ENCODE results near the gene JUND.

The JUND gene

DNA sequence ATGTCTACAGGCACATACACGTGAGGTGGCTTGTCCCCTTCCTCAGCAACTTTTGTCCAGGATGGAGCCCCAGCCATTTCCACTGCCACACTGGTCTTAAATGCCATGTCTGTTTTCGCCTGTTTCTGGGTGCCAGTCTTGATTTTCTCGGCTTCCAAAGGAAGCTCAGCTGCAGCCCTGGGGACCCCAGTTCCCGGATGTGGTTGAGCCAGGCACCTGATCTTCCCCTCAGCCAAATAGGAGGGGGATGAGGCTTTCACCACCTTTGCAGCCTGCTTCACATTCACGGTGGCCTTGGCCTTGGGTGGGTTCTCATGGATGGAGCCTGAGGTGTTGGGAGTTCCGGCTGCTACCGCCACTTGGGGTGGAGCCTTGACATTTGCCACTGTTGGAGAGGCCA, 15.8 kb downstream of the JUND start:
- H3K4me3 ChIP-seq (replicated peaks; ENCODE audit: low read depth, low read length) = no peak overlapping the region
- TF ChIP-seq, protein P1, sequence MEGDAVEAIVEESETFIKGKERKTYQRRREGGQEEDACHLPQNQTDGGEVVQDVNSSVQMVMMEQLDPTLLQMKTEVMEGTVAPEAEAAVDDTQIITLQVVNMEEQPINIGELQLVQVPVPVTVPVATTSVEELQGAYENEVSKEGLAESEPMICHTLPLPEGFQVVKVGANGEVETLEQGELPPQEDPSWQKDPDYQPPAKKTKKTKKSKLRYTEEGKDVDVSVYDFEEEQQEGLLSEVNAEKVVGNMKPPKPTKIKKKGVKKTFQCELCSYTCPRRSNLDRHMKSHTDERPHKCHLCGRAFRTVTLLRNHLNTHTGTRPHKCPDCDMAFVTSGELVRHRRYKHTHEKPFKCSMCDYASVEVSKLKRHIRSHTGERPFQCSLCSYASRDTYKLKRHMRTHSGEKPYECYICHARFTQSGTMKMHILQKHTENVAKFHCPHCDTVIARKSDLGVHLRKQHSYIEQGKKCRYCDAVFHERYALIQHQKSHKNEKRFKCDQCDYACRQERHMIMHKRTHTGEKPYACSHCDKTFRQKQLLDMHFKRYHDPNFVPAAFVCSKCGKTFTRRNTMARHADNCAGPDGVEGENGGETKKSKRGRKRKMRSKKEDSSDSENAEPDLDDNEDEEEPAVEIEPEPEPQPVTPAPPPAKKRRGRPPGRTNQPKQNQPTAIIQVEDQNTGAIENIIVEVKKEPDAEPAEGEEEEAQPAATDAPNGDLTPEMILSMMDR (IDR thresholded peaks at IDR 0.05; ENCODE audit: low read length, missing control alignments) = no peak
- no peak for DNase-seq (ENCODE audit: low read depth)

DNA sequence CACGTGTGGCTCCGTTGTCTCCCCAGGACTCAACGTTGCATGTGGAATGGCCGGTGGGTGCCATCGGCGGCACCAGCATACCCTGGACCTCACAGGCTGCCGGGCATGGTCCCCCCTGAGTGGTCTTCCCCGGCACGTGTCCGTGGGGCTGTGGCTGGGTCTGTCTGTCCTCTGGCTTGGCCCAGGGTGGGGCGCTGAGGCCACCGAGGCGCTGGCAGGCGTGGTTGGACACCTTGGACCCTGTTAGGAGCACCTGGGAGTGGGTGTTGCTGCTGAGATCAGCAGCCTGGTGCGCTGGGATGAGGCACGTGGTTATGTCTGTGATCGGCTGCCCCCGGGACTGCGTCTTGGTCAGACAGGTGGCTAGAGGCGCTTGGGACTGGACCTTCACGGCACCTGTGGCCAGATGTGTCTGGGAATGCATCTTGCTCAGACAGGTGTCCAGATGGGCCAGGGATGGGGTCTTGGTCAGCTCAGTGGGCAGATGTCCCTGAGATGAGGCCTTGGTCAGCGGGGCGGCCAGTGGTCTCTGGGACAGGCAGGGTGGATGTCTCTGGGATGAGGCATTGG, 16.4 kb downstream of the JUND start:
- TF ChIP-seq, protein P1 (IDR thresholded peaks at IDR 0.05; ENCODE audit: low read length, missing control alignments) = no peak
- DNase-seq (ENCODE audit: low read depth) = no peak
- H3K4me3 ChIP-seq (replicated peaks; ENCODE audit: low read depth, low read length) = no peak overlapping the region

DNA sequence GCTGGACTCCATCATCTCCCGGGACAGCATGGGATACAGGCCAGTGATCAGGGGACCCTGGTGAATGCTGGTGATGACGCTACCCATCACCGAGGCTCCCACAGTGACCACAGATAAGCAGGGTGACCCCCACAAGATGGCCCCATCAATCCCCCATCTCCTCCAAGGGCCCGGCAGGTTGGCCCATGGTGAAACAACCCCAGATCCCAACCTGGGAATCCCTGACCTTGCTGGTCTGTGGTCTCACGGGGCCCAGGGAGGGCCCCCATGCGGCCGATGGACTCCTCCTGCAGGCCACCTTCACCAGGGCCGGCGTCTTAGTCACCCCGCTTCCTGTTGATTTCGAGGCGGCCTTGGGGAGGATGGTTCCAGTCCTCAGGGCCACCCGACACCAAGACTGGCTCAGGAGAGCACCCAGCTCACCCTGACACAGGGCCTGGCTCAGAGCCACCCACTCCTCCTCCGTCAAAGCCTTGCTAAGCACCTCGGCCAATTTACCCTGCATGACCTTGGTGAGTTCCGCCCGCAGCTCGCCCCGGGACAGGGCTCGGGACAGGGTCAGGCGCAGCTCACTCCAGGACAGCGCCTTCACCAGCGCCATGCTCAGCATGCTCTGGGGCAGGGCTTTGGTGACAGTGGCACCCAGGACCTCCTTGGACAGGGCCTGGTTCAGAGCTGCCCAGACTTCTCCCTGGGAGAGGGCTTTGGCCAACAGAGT, 17.1 kb downstream of the JUND start:
- TF ChIP-seq, protein P1 (IDR thresholded peaks at IDR 0.05; ENCODE audit: low read length, missing control alignments) = no peak
- no peak for DNase-seq (ENCODE audit: low read depth)
- H3K4me3 ChIP-seq (replicated peaks; ENCODE audit: low read depth, low read length) = no peak overlapping the region

DNA sequence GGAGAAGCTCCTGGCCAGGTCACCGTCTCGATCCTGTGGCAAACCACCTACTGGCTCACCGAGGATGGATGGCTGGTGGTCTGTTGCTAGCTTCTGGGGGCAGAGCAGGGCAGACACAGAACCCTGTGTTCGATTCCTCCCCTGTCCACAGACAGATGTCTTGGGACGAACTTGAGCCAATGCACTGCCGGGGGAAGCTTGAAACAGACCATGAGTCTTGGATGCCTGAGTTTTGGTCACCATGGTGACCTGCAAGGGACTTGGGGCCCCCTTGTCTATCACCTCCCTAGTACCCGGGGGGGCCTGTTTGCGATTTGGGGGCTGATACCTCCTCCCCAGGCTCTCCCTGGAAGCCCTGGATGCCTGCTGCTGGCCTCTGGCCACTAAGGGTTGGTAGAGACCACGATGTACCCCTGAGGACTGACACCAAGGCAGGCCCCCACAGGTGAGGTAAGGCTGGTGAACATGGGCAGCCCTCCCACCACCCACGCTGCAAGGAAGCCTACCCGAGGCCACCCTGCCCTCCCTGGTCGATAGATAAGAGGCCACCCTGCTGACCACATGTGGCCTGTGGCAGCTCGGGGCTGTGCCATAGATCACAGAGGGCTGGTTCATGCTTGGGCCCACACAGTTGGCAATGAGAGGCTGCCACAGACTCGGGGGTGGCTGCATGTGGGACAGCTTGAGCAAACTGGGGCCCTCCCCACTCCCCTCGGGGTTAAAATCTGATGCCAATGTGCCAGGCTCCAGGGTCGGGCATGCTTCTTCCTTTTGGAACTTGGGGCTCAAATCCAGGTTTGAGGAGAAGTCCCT, 17.9 kb downstream of the JUND start:
- DNase-seq (ENCODE audit: low read depth) = no peak
- TF ChIP-seq, protein P1 (IDR thresholded peaks at IDR 0.05; ENCODE audit: low read length, missing control alignments) = no peak
- H3K4me3 ChIP-seq (replicated peaks; ENCODE audit: low read depth, low read length) = no peak overlapping the region

DNA sequence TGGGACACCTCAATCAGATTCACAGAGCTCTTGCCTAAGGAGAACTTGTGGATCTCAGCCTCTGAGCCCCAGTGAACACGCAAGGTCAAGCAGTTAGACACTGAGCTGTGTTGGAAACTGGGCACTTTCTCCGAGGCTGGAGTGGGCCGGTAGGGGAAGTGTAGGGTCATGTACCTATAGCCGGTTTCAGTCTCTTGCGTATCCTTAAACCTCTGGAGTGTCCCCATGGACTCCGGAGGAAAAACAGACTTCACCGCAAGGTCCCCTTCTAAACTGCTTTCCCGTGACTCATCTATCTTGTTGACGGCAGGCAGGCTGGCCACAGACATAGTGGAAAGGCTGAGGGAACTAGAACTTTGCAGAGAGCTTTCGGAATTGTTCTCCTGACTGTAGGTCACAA, 18.5 kb downstream of the JUND start:
- DNase-seq (ENCODE audit: low read depth) = no peak
- TF ChIP-seq, protein P1 (IDR thresholded peaks at IDR 0.05; ENCODE audit: low read length, missing control alignments) = no peak
- H3K4me3 ChIP-seq (replicated peaks; ENCODE audit: low read depth, low read length) = no peak overlapping the region

DNA sequence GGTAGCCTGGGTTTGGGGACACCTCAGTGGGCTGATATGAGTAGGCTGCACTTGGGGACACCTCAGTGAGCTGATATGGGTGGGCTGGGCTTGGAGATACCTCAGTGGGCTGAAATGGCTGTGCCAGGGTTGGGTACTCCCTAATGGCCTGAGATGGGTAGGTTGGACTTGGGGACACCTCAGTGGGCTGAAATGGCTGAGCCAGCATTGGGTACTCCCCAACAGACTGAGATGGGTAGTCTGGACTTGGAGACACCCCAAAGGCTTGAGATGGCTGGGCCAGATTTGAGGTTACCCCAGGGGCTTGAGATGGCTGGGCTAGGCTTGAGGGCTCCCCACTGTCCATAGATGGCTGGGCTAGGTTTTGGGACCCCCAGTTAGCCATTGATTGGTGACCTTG, 19.3 kb downstream of the JUND start:
- TF ChIP-seq, protein P1 (IDR thresholded peaks at IDR 0.05; ENCODE audit: low read length, missing control alignments) = no peak
- H3K4me3 ChIP-seq (replicated peaks; ENCODE audit: low read depth, low read length) = no peak overlapping the region
- no peak for DNase-seq (ENCODE audit: low read depth)
